Calu3 (cell line): ENCODE measurements around the gene ENTREP3. TPM values are rescaled to one million over a fixed set of nuclear protein-coding genes. Genes with fewer than 3 reads are reported as not detected.

Source experiments
- BruUV-seq: library from RNA; stranded (reverse); fragments of 400-500 nt; replicated peaks from 2 replicates; lab custom pipeline; 2021; lab: Mats Ljungman, UMichigan
- CTCF ChIA-PET: fragments of 300-600 bp; sonication (Branson Sonifier 250); formaldehyde crosslinking; loops from one replicate; lab custom pipeline; 2022; ENCODE audit warnings: antibody characterized with exemption; lab: Charles Lee
- DNase-seq: peaks from one replicate; pipeline ENCODE4 v3.0.0; 2022
- H3K27ac Mint-ChIP-seq: one replicate; pipeline ENCODE4 v1.8.0; 2022; ENCODE audit warnings: mixed read lengths; ENCODE audit not compliant: unreplicated experiment
- H3K27me3 Mint-ChIP-seq: one replicate; pipeline ENCODE4 v1.8.0; 2022; ENCODE audit warnings: mixed read lengths; ENCODE audit not compliant: unreplicated experiment
- H3K36me3 Mint-ChIP-seq: one replicate; pipeline ENCODE4 v1.8.0; 2022; ENCODE audit warnings: mild to moderate bottlenecking, moderate library complexity, mixed read lengths; ENCODE audit not compliant: insufficient read depth, unreplicated experiment
- H3K4me1 Mint-ChIP-seq: one replicate; pipeline ENCODE4 v1.8.0; 2022; ENCODE audit warnings: mild to moderate bottlenecking, low read depth, mixed read lengths; ENCODE audit not compliant: unreplicated experiment
- H3K4me3 Mint-ChIP-seq: one replicate; pipeline ENCODE4 v1.8.0; 2022; ENCODE audit warnings: mild to moderate bottlenecking, low read depth, moderate library complexity, mixed read lengths; ENCODE audit not compliant: unreplicated experiment
- H3K9me3 Mint-ChIP-seq: one replicate; pipeline ENCODE4 v1.8.0; 2022; ENCODE audit warnings: low read depth, mixed read lengths; ENCODE audit not compliant: unreplicated experiment
- intact Hi-C: fragments of 100-400 bp; cut with micrococcal nuclease; formaldehyde crosslinking; loops from one replicate; pipeline ENCODE4 v1.10.0; 2022; ENCODE audit not compliant: unreplicated experiment
- total RNA-seq: library from RNA; stranded (reverse); gene quantifications from 2 replicates; pipeline ENCODE4 v1.2.3, GENCODE V29; 2022
- TF ChIP-seq, protein P1 (sequence below): fragments of 200-600 bp; IDR thresholded peaks from one replicate; pipeline ENCODE4 v1.8.0; 2022; ENCODE audit warnings: antibody characterized with exemption; ENCODE audit not compliant: unreplicated experiment

ENTREP3 gene
- total RNA-seq, 1 experiment from 2014 or later: 25.2 TPM

DNA sequence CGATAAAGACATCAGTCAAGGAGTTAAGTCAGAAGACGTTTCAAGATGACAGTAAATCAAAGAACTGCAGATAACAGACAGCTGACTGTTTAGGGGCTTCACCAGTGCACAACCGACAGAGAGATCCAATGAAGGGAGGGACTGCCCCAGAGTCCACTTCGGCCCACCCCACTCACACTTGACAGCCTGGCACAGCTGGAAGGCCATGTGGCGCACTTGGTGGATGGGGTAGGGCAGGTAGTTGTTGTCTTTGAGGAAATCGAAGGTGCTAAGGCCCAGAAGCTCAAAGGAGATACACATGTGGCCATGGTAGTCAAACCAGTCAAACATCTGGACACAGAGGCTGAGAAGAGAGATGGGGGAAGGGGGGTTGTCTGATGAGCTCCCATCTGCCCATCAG lies 11.3 kb upstream of the ENTREP3 start:
- Mint-ChIP-seq H3K9me3 (no peaks in the 10 kb centered on the region), H3K27ac (no peak overlapping the region), H3K4me3 (no peak overlapping the region), H3K4me1 (peaks cover 12% of the 10 kb centered on the region), H3K36me3 (peaks cover 82% of the 10 kb centered on the region), H3K27me3 (no peaks in the 10 kb centered on the region)
- BruUV-seq: no TSS peak
- intact Hi-C loops: no loop called here
- no peak for DNase-seq
- TF ChIP-seq, protein P1, sequence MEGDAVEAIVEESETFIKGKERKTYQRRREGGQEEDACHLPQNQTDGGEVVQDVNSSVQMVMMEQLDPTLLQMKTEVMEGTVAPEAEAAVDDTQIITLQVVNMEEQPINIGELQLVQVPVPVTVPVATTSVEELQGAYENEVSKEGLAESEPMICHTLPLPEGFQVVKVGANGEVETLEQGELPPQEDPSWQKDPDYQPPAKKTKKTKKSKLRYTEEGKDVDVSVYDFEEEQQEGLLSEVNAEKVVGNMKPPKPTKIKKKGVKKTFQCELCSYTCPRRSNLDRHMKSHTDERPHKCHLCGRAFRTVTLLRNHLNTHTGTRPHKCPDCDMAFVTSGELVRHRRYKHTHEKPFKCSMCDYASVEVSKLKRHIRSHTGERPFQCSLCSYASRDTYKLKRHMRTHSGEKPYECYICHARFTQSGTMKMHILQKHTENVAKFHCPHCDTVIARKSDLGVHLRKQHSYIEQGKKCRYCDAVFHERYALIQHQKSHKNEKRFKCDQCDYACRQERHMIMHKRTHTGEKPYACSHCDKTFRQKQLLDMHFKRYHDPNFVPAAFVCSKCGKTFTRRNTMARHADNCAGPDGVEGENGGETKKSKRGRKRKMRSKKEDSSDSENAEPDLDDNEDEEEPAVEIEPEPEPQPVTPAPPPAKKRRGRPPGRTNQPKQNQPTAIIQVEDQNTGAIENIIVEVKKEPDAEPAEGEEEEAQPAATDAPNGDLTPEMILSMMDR: no peak
- CTCF ChIA-PET: interaction anchor here (1.6 kb wide), 1 partner anchor 57 kb away, joined by 4 read pairs; no protein-coding TSS in a partner anchor

DNA sequence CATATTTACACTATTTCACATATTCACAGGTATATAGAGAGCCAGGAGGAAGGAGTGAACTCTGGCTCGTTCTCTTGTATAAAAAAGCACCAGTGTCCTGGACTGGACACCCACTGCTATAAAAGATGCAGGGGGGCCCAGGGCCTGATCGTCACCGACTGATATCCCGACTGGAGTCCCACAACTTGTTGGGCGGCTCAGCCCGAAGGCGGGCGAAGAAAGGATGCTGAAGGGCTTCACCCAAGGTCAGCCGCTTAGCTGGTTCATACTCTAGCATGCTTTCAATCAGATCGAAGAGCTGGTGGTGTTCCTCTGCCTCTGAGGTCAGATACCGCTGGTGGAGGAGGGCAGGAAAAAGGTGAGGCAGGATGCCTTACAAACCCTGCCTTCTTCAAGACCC lies 7.8 kb upstream of the ENTREP3 start:
- Mint-ChIP-seq H3K27ac (peak overlapping the region; percentile 97), H3K27me3 (no peaks in the 10 kb centered on the region), H3K4me3 (no peak overlapping the region), H3K36me3 (peaks cover 75% of the 10 kb centered on the region), H3K9me3 (no peaks in the 10 kb centered on the region), H3K4me1 (peaks cover 28% of the 10 kb centered on the region)
- TF ChIP-seq, protein P1: no peak
- intact Hi-C loops: no loop called here
- no peak for DNase-seq
- CTCF ChIA-PET: no interaction called here
- no TSS peak for BruUV-seq

DNA sequence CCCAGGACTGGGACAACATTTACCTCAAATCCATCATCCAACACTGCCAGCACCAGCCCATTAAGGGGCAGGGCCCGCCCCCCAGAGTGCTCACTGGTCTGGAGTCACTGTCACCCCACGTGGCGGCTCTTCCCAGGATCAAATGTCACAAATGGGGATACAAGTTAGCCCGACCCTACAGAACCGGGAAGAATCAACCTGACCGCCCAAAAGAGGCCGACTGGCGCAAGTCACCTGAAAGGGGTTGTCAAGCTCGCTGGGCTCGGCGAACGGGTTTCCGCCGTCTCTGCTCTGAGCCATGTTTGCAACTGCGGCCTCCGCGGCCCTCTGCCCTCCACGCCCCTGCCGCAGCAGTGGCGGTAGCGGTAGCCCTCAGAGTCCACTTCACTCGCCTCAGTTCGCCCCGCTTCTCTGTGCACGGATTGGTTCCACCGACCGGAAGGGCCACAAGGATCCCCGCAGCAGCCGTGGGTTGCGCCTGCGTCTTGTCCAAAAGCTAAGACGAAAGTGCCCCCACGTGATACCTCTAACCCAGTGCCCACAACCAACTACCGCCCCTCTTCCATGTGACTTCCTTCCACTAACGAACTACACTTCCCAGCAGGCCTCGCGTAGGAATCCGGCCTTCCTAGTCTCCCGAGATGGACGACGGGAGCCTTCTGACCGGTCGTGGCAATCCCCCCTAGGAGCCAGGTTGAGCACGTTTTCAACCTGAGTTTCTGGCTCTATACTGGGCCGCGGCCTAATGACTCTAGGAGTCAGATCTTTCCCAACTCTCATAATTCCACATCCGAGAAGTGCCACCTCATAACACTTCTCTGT lies 6.8 kb upstream of the ENTREP3 start, which contains the start of gene SCAMP3:
TSS of gene SCAMP3 (minus strand) at position 509 of the 822 bp plus-strand sequence. CDS start at position 300, 209 bp downstream.
- peaks cover 74% of the 10 kb centered on the region for H3K36me3 Mint-ChIP-seq
- H3K27ac Mint-ChIP-seq: peak within 1 kb of the TSS; percentile 97
- H3K4me1 Mint-ChIP-seq: peaks cover 28% of the 10 kb centered on the region
- no peaks in the 10 kb centered on the region for H3K9me3 Mint-ChIP-seq
- TF ChIP-seq, protein P1: no peak
- CTCF ChIA-PET: interaction anchor here (0.6 to 2.1 kb wide), 8 partner anchors 11 to 171 kb away, joined by 3 to 24 read pairs (median 4); no protein-coding TSS in a partner anchor
- peak within 1 kb of the TSS; percentile 96 for H3K4me3 Mint-ChIP-seq
- BruUV-seq: TSS peak; percentile 42
- intact Hi-C loops: no loop called here
- H3K27me3 Mint-ChIP-seq: no peaks in the 10 kb centered on the region
- DNase-seq: peak; percentile 95

DNA sequence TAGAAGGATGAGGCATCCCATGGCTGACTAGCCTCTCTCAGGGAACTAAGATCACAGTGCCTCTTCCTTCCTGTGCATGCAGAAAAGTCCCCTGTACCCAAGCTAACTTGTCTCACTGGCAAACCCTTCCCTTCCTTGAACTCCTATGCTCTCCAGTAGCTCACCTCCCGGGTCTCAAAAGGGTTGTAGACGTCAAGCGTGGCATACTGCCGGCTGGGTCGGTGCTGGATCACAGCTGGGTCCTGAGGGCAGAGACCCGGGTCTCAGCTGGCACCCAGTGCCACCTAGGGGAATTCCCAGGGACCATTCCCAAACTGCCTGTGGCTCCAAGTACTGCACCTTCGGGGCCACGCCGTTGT lies 6.2 kb upstream of the ENTREP3 start:
- peaks cover 28% of the 10 kb centered on the region for H3K4me1 Mint-ChIP-seq

More for the DNA sequence above, 6.2 kb upstream of the ENTREP3 start:
- intact Hi-C loops: no loop called here
- CTCF ChIA-PET: interaction anchor here (0.9 to 2.1 kb wide), 6 partner anchors 10 to 170 kb away, joined by 3 to 24 read pairs (median 4); no protein-coding TSS in a partner anchor
- Mint-ChIP-seq H3K4me3 (peak overlapping the region; percentile 96), H3K27ac (peak overlapping the region; percentile 97), H3K36me3 (peaks cover 74% of the 10 kb centered on the region), H3K27me3 (no peaks in the 10 kb centered on the region), H3K9me3 (no peaks in the 10 kb centered on the region)
- peak; percentile 37 for DNase-seq
- BruUV-seq: no TSS peak
- TF ChIP-seq, protein P1: no peak
